BLaER1 treated with 17β-estradiol and CSF1 and Interleukin-3, amounts not matched to agents 10 nM and 100 nM (cell line): ENCODE results near the gene BABAM1.

ENCODE experiments used
- H3K27ac ChIP-seq, 11 experiments: shearing (Covaris generic); formaldehyde crosslinking; 2 replicates each; pipeline ENCODE4 v1.8.1; 2022
- H3K27me3 ChIP-seq, 11 experiments: shearing (Covaris generic); formaldehyde crosslinking; 2 replicates each; pipeline ENCODE4 v1.8.1; 2022
- H3K36me3 ChIP-seq, 11 experiments: shearing (Covaris generic); formaldehyde crosslinking; 2 replicates each; pipeline ENCODE4 v1.8.1; 2022
- H3K4me1 ChIP-seq, 10 experiments: shearing (Covaris generic); formaldehyde crosslinking; 2 replicates each; pipeline ENCODE4 v1.8.1; 2022
- H3K4me2 ChIP-seq, 11 experiments: shearing (Covaris generic); formaldehyde crosslinking; 2 replicates each; pipeline ENCODE4 v1.8.1; 2022
- H3K4me3 ChIP-seq, 10 experiments: shearing (Covaris generic); formaldehyde crosslinking; 2 replicates each; pipeline ENCODE4 v1.8.1; 2022
- H3K9ac ChIP-seq, 11 experiments: shearing (Covaris generic); formaldehyde crosslinking; 2 replicates each; pipeline ENCODE4 v1.8.1; 2022
- H3K9me3 ChIP-seq, 11 experiments: shearing (Covaris generic); formaldehyde crosslinking; replicated peaks in 1 of 11; 2 replicates each; pipeline ENCODE4 v1.8.1; 2022
- H4K20me1 ChIP-seq, 11 experiments: shearing (Covaris generic); formaldehyde crosslinking; 2 replicates each; pipeline ENCODE4 v1.8.1; 2022
- Cebpa-rat ChIP-seq, 11 experiments: shearing (Covaris generic); IDR thresholded peaks; 2 replicates each; pipeline ENCODE4 v1.8.1; 2022

Gene BABAM1

DNA sequence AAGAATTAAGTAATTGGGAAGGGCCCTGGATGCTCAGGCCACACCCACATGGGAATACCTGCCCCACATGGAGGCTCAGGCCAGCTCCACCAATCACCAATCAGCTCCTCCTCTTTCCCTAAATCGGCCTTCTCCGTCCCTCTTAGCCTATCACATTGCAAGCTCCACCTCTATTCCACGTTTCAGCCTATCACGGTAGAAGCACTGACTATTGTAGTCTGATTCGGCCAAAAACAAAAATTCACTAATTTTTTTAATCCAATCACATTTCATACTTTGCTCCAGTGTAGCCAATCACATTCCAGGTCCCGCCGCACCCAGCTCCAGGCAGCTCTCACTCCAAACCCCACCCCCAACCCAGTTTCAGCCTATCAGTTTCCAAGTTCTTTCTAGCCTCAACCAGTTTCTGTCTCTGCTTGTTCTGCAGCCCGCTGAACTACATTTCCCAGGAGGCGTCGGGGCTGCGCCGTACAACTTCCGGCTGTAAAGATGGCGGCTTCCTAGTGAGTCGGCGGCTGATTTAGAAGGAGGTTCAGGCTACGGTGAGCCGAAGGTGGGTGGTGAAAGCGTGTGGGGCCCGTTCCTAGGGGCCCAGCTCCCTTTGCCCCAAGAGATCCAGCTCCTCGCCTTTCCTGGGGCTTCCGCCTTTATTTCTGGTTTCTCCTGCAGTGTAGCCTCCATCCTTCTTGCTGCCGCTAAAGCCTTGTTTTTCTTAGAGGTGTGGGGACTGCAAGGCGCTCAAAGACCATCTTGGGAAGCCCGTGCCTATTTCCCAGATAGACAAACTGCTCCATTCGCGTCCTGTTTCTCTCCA, at the start of gene BABAM1:
TSS of gene BABAM1 (plus strand) at position 469 of the 814 bp plus-strand sequence. CDS start 1,364 bp downstream, outside the sequence.
- peaks cover 23 to 38% (median 35%) of the 10 kb centered on the region in 11 experiments for H3K36me3 ChIP-seq
- H3K4me3 ChIP-seq = peak within 1 kb of the TSS; percentile 75 to 96 (median 90)
- peak within 1 kb of the TSS; percentile 89 to 100 (median 97) for H3K4me2 ChIP-seq
- no peaks in the 10 kb centered on the region for H3K9me3 ChIP-seq
- H3K27me3 ChIP-seq = no peaks in the 10 kb centered on the region
- peaks cover 34 to 55% (median 46%) of the 10 kb centered on the region in 10 experiments for H3K4me1 ChIP-seq
- H3K27ac ChIP-seq = peak within 1 kb of the TSS; percentile 46 to 91 (median 85)
- no peaks in the 10 kb centered on the region for H4K20me1 ChIP-seq
- TF ChIP-seq Cebpa-rat (IDR thresholded peaks at IDR 0.05) = no peak
- H3K9ac ChIP-seq = peak within 1 kb of the TSS; percentile 83 to 93 (median 88)

DNA sequence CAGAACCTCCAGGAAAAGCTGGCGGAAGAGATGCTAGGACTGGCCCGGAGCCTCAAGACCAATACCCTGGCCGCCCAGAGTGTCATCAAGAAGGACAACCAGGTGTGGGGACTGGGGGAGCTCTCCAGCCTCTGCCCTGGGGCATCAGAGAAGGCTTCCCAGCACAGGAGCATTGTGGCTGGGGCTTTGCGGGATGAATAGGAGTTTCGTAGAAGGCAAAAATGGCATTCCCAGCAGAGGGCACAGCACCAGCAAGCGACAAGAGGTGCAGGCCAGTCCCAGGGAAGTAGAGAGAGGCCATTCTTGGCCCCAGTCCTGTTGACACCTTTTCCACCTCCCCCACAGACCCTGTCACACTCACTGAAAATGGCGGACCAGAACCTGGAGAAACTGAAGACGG, 48.0 kb upstream of the BABAM1 start:
- Histone ChIP-seq H3K4me3 (no peak overlapping the region), H3K9ac (no peak overlapping the region), H3K27ac (no peak overlapping the region), H3K4me1 (peaks cover 15 to 45% (median 27%) of the 10 kb centered on the region in 10 experiments), H3K27me3 (no peaks in the 10 kb centered on the region), H4K20me1 (no peaks in the 10 kb centered on the region), H3K9me3 (no peaks in the 10 kb centered on the region), H3K4me2 (peak overlapping the region in 4 of 11 experiments; percentile 29 to 70 (median 52); a peak in 6 of 22 replicates), H3K36me3 (peaks cover 24 to 43% (median 32%) of the 10 kb centered on the region in 11 experiments)
- TF ChIP-seq Cebpa-rat (IDR thresholded peaks at IDR 0.05) = no peak

DNA sequence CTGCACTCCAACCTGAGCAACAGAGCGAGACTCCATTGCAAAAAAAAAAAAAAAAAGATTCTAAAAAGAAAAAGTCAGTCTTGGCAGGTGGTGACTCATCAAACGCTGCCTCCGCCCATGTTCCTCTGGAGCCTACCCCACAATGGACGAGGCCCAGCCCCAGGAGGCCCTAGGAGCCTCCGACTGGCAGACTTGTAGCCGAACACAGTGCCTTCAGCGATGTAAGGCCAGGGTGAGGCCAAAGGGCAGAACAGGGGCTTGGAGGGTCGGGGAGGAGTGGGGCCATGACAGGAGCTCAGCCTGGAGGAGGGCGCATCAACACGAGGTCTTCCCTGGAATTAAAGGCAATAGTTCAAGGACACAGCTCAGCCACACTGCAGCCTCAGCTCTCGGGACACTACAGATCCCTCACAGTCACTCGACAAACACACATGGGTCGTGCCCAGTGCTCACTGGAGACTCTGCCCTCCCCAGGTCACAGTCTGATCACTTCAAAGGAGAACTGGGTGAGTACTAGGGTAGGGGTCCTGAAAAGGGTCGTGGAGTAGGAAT, 47.0 kb upstream of the BABAM1 start:
- Histone ChIP-seq H3K27me3 (no peaks in the 10 kb centered on the region), H3K9me3 (no peaks in the 10 kb centered on the region), H3K4me2 (peak overlapping the region in 7 of 11 experiments; percentile 10 to 70 (median 33); a peak in 11 of 22 replicates), H3K9ac (peak overlapping the region in 2 of 11 experiments; percentile 32 to 42; a peak in 4 of 22 replicates), H3K36me3 (peaks cover 24 to 43% (median 32%) of the 10 kb centered on the region in 11 experiments), H3K4me3 (no peak overlapping the region), H3K4me1 (peaks cover 9 to 46% (median 22%) of the 10 kb centered on the region in 10 experiments), H3K27ac (peak overlapping the region in 4 of 11 experiments; percentile 13 to 55 (median 32); a peak in 4 of 22 replicates), H4K20me1 (no peaks in the 10 kb centered on the region)
- TF ChIP-seq Cebpa-rat (IDR thresholded peaks at IDR 0.05) = no peak

DNA sequence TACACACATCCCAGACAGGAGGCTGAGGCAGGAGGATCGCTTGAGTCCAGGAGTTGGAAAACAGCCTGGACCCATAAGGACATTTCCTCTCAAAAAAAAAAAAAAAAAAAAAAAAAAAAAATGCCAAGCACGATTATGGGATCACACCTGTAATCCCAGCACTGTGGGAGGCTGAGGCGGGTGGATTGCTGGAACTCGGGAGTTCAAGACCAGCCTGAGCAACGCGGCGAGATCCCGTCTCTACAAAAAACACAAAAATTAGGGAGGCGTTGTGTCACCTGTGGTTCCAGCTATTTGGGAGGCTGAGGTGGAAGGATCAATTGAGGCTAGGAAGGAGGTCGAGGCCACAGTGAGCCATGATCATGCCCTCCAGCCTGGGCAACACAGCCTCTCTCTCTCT, 42.2 kb upstream of the BABAM1 start:
- Histone ChIP-seq H4K20me1 (peaks cover 0 to 19% (median 0%) of the 10 kb centered on the region in 11 experiments; a peak in 6 of 22 replicates), H3K4me3 (peak overlapping the region in 1 of 10 experiments; percentile 68; a peak in 1 of 20 replicates), H3K9me3 (no peaks in the 10 kb centered on the region), H3K4me1 (peaks cover 21 to 50% (median 34%) of the 10 kb centered on the region in 10 experiments), H3K4me2 (peak overlapping the region in 9 of 11 experiments; percentile 81 to 99 (median 95); a peak in 11 of 22 replicates), H3K9ac (no peak overlapping the region), H3K27ac (no peak overlapping the region), H3K36me3 (peaks cover 3 to 17% (median 12%) of the 10 kb centered on the region in 11 experiments; a peak in 19 of 22 replicates), H3K27me3 (no peaks in the 10 kb centered on the region)
- TF ChIP-seq Cebpa-rat (IDR thresholded peaks at IDR 0.05) = no peak

DNA sequence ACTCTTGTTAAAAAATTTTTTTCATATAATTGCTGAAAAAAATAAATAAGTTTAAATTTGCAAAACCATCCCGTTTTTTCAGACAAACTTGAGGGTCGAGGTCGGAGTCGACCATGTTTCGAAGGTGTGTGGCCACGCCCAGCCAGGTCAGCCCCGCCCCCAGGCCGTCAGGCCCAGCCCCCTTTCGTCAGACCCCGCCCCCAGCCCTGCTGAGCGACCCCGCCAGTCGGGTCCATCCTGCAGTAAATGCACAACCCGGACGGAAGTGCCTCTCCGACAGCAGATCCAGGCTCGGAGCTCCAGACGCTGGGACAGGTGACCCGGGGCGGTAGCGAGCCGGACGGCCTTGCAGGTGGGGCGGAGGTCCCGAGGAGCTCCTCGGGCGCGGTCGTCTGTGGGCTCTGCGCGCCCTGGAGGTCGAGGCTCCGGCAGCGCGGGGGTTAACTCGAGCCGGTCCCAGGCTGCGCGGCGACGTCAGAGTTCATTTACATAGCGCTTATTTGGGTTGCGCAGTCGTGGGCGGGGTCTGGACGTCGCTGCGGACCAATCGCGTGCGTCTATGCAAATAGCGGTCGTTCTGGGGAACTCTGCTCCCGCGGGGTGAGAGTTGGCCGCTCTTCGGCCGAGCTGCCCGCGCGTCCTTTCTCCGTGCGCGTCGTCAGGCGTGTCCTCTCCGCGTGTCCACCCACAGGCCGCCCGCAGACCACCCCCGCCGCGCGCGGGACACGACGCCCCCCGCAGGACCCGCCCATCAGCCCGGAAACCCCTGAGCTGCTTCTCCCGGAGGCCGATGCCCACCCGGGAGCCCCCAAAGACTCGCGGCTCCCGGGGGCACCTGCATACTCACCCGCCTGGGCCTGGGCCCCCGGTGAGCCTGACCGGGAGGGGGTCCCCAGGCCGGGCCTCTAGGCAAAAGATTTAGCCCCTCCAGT, 41.0 kb upstream of the BABAM1 start, which contains the start of gene OCEL1:
TSS of gene OCEL1 (plus strand) at position 225 of the 932 bp plus-strand sequence. CDS start at position 247, 22 bp downstream.
- peak within 1 kb of the TSS; percentile 79 to 88 (median 84) for H3K9ac ChIP-seq
- H3K4me2 ChIP-seq = peak within 1 kb of the TSS; percentile 86 to 99 (median 96)
- H3K27me3 ChIP-seq = no peaks in the 10 kb centered on the region
- peak within 1 kb of the TSS; percentile 52 to 85 (median 77) for H3K27ac ChIP-seq
- H4K20me1 ChIP-seq = peaks cover 0 to 31% (median 0%) of the 10 kb centered on the region in 11 experiments; a peak in 9 of 22 replicates
- TF ChIP-seq Cebpa-rat (IDR thresholded peaks at IDR 0.05) = peak in 4 of 11 experiments; percentile 25 to 53 (median 42); a peak in 2 of 22 replicates
- no peaks in the 10 kb centered on the region for H3K9me3 ChIP-seq
- peaks cover 18 to 41% (median 29%) of the 10 kb centered on the region in 10 experiments for H3K4me1 ChIP-seq
- H3K4me3 ChIP-seq = peak within 1 kb of the TSS; percentile 60 to 80 (median 72)
- peaks cover 16 to 29% (median 21%) of the 10 kb centered on the region in 11 experiments for H3K36me3 ChIP-seq

DNA sequence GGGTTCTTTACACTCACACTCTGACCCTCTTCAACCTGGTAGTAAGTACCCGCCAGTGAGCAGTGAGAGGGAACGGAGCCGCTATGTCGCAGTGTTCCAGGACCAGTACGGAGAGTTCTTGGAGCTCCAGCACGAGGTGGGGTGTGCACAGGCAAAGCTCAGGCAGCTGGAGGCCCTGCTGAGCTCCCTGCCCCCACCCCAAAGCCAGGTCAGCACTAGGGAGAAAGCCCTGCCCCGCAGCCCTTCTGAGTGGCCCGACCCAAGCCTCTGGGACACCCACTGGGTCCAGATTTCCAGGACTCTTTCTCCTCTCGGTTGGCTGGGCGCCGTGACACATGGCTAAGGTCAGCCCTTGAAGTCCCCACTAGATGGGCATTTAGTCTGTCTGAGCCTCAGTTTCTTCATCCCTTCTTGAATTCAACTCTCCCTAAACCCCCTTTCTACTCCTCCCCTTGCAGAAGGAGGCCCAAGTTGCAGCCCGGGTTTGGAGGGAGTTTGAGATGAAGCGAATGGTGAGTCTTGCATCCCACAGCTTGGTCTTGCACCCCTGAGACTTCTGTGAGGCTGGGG, 39.4 kb upstream of the BABAM1 start:
- Histone ChIP-seq H4K20me1 (peaks cover 0 to 47% (median 9%) of the 10 kb centered on the region in 11 experiments; a peak in 13 of 22 replicates), H3K27me3 (no peaks in the 10 kb centered on the region), H3K9me3 (no peaks in the 10 kb centered on the region), H3K27ac (no peak overlapping the region), H3K4me3 (peak overlapping the region in 1 of 10 experiments; percentile 72; a peak in 1 of 20 replicates), H3K4me1 (peaks cover 18 to 41% (median 29%) of the 10 kb centered on the region in 10 experiments), H3K9ac (0 out of 22 replicates have a peak overlapping the region, but pooled peaks of 3 of the 11 experiments have one; percentile 9 to 25 (median 20)), H3K36me3 (peaks cover 31 to 45% (median 38%) of the 10 kb centered on the region in 11 experiments), H3K4me2 (peak overlapping the region; percentile 86 to 99 (median 96); a peak in 19 of 22 replicates)
- no peak for TF ChIP-seq Cebpa-rat (IDR thresholded peaks at IDR 0.05)

DNA sequence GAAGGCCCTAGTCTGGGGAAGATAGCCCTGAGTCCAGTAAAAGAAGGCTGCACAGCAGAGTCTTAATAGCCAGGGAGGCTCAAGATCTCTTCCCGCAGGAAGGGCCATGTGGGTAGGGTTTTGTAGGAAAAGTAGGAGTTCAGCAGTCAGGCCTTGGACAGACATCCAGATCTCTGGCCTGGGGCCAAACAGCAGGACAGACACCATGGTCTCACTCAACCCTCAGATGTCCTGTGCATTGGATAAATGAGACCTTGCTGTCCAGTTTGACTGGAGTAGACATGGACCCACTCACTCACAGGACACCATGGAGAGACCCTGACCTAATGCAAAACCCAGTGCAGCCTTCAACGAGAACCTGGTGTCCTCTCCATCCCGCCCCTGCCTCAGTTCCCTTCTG, 37.4 kb upstream of the BABAM1 start:
- no peak overlapping the region for H3K27ac ChIP-seq
- no peaks in the 10 kb centered on the region for H3K27me3 ChIP-seq
- H4K20me1 ChIP-seq = peaks cover 0 to 67% (median 22%) of the 10 kb centered on the region in 11 experiments; a peak in 15 of 22 replicates
- H3K36me3 ChIP-seq = peaks cover 32 to 61% (median 50%) of the 10 kb centered on the region in 11 experiments
- no peak overlapping the region for H3K4me3 ChIP-seq
- TF ChIP-seq Cebpa-rat (IDR thresholded peaks at IDR 0.05) = no peak
- peak overlapping the region in 2 of 11 experiments; percentile 11 to 25; a peak in 1 of 22 replicates for H3K4me2 ChIP-seq
- H3K4me1 ChIP-seq = peaks cover 21 to 45% (median 38%) of the 10 kb centered on the region in 10 experiments
- no peak overlapping the region; a peak in 1 of 22 replicates for H3K9ac ChIP-seq
- no peaks in the 10 kb centered on the region for H3K9me3 ChIP-seq
